ENCODE measurements around the gene CDIPT. TPM values are rescaled to one million over a fixed set of nuclear protein-coding genes. Genes with fewer than 3 reads are reported as not detected.
"Not testable (repeated sequence)": the region's sequence is repeated elsewhere in the genome, so short reads cannot be mapped to it uniquely, and the experiment has no call there.

CDIPT gene, protein sequence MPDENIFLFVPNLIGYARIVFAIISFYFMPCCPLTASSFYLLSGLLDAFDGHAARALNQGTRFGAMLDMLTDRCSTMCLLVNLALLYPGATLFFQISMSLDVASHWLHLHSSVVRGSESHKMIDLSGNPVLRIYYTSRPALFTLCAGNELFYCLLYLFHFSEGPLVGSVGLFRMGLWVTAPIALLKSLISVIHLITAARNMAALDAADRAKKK
- total RNA-seq = 65.8 TPM
- long read RNA-seq, transcript CDIPT-207 (5 exons, 1,671 nt) = minor isoform, 7 of 145 reads
- long read RNA-seq, transcript CDIPT-201 (6 exons, 2,353 nt) = major isoform, 107 of 145 reads
- long read RNA-seq, transcript CDIPT-206 (6 exons, 1,015 nt) = minor isoform, 5 of 145 reads
- long read RNA-seq, partial matches to known transcripts = 18 of 145 reads
- long read RNA-seq, other reads (novel, unspliced or antisense) = 5 of 145 reads

- intact Hi-C loops (cut with micrococcal nuclease) = no loop called here
Observed at GRCh38 chr16:29862884-29863668, at the start of gene CDIPT. CDIPT (minus strand) TSS chr16:29863226; CDS start chr16:29862857, 369 bp downstream.

DNA sequence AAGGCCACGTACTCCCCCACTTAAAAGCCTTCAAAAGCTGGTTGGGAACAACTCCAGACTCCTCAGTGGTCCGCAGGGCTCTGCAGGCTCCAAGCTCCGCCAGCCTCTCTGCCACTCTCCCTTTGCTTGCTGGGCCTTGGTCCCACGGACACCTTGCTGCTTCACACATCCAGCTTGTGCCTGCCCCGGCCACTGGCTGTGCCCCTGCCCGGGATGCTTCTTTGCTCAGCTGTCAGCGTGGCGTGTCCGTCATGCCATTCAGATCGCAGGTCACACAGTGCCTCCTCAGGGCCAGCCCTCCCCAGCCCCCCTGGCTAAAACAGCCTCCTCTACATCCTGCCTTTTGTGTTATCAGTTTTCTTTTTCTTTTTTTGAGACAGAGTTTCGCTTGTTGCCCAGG, 49.1 kb upstream of the CDIPT start:
- ATAC-seq (no peak), DNase-seq (no peak)
- intact Hi-C loops (cut with micrococcal nuclease) = no loop called here

More at GRCh38 chr16:29862884-29863668, at the start of gene CDIPT:
- ATAC-seq = peak; percentile 97
- peak; percentile 94 for DNase-seq

GRCh38 chr16:29911676-29912010, 48.6 kb upstream of the CDIPT start:
- DNase-seq (no peak), ATAC-seq (peak; percentile 18)

GRCh38 chr16:29910819-29911675, 48.0 kb upstream of the CDIPT start:
- intact Hi-C loops (cut with micrococcal nuclease) = no loop called here
- ATAC-seq (no peak), DNase-seq (no peak)

More at GRCh38 chr16:29911676-29912010, 48.6 kb upstream of the CDIPT start:
- intact Hi-C loops (cut with micrococcal nuclease) = no loop called here

DNA sequence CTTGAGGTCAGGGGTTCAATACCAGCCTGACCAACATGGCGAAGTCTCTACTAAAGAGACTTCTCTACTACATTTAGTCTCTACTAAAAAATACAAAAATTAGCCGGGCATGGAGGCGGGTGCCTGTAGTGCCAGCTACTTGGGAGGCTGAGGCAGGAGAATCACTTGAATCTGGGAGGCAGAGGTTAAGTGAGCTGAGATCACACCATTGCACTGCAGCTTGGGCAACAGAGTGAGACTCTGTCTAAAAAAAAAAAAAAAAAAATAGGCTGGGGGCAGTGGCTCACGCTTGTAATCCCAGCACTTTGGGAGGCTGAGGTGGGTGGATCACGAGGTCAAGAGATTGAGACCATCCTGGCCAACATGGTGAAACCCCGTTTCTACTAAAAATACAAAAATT, 46.8 kb upstream of the CDIPT start:
- ATAC-seq; DNase-seq; intact Hi-C loops (cut with micrococcal nuclease): not testable (repeated sequence)

DNA sequence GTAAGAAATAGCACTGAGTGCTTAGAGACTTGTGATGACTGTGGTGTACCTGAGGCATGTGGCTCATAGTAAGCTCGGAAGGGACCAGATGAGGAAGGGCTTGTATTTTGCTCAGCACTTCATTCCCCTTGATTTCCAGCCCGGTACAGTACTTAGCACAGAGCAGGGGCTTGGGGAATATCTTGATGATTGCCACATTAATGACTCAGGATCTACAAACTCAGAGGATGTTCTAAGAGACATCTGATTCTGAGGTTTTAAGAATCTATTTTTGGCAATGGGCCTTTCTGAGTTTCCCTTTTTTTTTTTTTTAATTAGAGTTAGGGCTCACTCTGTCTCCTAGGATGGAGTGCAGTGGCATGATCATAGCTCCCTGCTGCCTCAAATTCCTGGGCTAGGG, 46.4 kb upstream of the CDIPT start:
- intact Hi-C loops (cut with micrococcal nuclease) = no loop called here
- ATAC-seq (no peak), DNase-seq (no peak)

DNA sequence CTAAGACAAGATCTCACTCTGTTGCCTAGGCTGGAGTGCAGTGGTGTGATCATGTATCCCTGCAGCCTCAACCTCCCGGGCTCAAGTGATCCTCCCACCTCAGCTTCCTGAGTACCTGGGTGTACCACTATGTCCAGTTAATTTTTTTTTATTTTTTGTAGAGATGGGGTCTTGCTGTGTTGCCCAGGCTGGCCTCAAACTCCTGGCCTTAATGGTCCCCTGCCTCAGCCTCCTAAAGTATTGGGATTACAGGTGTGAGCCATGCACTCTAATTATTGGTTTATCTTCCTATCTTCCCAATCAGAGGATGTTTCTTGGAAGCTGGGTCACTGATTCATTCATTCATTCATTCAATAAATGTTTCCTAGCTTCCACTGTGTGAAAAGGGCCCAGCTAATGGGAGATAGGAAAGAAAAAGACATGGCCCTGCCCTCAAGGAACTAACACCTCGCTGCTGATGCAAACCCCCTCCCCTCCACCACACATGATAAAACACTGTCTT, 45.7 kb upstream of the CDIPT start:
- DNase-seq (no peak), ATAC-seq (no peak)
- intact Hi-C loops (cut with micrococcal nuclease) = no loop called here

GRCh38 chr16:29907973-29908372, 44.9 kb upstream of the CDIPT start:
- ATAC-seq (no peak), DNase-seq (no peak)
- intact Hi-C loops (cut with micrococcal nuclease) = no loop called here

DNA sequence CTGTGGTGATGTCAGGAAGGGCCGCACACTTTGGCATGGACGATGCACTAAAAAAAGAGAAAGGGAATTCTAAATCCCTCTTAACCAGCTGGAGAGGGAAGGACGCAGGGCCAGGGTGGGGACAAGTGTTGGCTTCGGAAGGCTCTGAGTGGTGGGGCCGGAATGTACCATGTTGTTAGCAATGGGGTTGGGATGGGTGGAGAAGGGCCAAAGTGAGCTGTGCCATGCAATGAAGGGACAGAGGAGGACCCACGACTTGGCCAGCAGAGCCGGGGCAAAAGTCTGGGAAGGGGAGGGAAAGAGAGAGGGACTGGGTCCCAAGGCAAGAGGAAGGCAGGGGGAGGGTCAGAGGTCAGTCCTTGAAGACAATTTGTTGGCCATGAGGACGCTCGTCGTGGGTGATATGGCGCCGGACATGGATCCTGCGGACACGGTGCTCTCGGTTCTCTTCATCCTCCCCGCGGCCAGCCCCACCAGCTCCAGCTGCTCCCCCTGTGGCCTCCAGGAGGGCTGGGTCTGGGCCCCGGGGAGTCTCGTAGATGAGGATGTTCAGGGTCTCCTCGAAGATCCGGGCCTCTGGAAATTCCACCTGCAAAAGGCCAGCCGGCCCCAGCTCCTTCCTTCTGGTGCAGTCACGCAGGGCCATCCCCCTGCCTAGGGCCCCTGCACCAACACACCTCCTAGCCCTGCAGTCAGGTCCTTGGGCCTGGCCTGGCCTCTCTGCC, 43.7 kb upstream of the CDIPT start:
- DNase-seq = no peak
- no peak for ATAC-seq
- intact Hi-C loops (cut with micrococcal nuclease) = no loop called here

DNA sequence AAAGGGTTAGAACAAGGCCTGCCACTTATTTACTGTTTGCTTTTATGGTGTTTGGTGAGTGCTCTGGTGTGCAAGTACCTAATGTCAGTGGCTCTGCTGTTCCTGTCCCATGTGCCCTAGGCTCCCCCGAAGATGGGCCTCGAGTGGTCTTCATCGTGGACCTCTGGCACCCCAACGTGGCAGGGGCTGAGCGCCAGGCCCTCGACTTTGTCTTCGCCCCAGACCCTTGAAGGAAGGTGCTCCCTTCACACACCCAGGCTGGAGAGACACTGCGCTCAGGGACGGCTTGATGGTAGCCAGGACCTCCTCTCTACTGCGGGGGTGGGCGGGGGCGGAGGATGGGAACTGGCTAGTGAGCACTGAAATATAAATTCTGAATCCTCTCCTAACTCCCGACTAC, 42.6 kb upstream of the CDIPT start:
- ATAC-seq (no peak), DNase-seq (no peak)
- intact Hi-C loops (cut with micrococcal nuclease) = no loop called here

- intact Hi-C loops (cut with micrococcal nuclease) = no loop called here
- no peak for DNase-seq
Observed at GRCh38 chr16:29904947-29905346, 41.9 kb upstream of the CDIPT start.

GRCh38 chr16:29903590-29903989, 40.6 kb upstream of the CDIPT start:
- no peak for DNase-seq
- intact Hi-C loops (cut with micrococcal nuclease) = no loop called here
- ATAC-seq = no peak

More at GRCh38 chr16:29904947-29905346, 41.9 kb upstream of the CDIPT start:
- no peak for ATAC-seq

DNA sequence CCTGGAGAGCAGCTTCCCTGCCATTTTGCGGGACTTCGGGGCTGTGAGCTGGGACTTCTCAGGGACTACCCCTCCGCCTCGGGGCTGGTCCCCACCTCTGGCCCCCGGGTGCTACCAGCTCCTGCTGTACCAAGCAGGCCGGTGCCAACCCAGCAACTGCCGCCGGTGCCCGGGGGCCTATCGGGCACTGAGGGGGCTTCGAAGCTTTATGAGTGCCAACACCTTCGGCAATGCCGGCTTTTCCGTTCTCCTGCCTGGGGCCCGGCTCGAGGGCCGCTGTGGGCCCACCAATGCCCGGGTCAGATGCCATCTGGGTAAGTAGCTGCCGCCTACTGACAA, 38.5 kb upstream of the CDIPT start:
- ATAC-seq = no peak
- intact Hi-C loops (cut with micrococcal nuclease) = no loop called here
- no peak for DNase-seq

DNA sequence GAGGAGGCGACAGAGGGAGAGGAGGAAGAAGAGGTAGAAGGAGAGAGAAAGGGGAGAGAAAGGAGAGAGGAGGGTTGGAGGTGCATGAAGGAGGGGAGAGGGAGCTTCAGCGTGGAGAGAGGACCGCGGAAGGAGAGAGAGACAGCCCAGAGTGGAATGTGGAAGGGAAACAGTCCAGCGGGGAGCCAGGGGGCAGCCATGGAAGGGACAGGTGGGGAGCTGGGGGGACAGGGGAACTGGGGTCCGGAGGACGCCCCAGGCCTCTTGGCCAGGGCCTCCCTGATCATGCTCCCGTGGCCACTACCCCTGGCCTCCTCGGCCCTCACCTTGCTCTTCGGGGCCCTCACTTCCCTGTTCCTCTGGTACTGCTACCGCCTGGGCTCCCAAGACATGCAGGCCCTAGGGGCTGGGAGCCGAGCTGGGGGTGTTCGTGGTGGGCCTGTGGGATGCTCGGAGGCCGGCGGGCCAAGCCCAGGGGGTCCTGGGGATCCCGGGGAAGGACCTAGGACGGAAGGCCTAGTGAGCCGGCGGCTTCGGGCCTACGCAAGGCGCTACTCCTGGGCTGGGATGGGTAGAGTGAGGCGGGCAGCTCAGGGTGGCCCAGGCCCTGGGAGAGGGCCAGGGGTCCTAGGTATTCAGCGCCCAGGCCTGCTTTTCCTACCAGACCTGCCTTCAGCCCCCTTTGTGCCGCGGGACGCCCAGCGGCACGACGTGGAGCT, 38.0 kb upstream of the CDIPT start:
- ATAC-seq (no peak), DNase-seq (no peak)
- intact Hi-C loops (cut with micrococcal nuclease) = no loop called here

- ATAC-seq (peak; percentile 91), DNase-seq (peak; percentile 84)
- intact Hi-C loops (cut with micrococcal nuclease) = no loop called here
Observed at GRCh38 chr16:29900102-29900887, 37.3 kb upstream of the CDIPT start, which contains the start of gene ASPHD1. ASPHD1 (plus strand) TSS chr16:29900488; CDS start chr16:29900972, 484 bp downstream.

DNA sequence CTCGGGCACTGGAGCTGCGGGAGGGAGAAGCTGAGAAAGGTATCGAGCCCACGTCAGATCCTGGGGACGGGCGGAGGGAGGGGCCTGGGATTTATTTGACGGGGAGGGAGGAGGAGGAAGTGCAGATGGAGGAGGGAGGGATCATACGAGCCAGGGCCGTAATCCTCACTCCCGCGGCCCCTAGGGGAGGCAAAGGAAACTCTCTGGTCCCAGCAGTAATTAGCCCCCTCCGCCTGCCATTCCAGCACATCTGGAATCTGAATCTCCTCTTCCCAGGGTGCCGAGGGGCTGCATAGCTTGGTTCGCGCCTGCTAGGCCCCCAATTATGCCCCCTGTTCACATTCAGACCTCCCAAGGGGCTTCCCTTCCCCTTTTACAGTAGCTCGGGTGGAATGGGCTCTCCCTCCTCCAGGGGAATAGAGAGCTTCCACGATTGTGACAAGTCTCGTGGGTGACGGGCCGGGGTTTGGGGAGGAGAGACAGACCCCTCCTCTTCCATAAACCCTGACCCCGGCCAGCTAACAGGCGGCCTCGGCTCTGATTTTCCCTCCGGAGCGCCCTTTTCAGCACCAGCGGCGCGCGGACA, 36.6 kb upstream of the CDIPT start, which contains the start of gene SEZ6L2:
Gene SEZ6L2 (minus strand): TSS at position 35 of the 586 bp plus-strand sequence. CDS start 531 bp downstream, outside the sequence.
- ATAC-seq = peak; percentile 50
- DNase-seq = peak; percentile 41
- intact Hi-C loops (cut with micrococcal nuclease) = no loop called here
